Right lobe of liver (tissue), 4 donors: ENCODE results near the gene PFN3.

ENCODE experiments used
- POLR2A ChIP-seq: fragments of 450-650 bp; IDR thresholded peaks from one replicate; pipeline ENCODE4 v1.6.1; 2017; ENCODE audit warnings: antibody characterized with exemption, mild to moderate bottlenecking
- TF ChIP-seq, protein P1 (sequence below), 4 donors: fragments of 200-600 bp in 3 of 4; fragments of 450-650 bp in 1 of 4; IDR thresholded peaks; one replicate each; pipeline versions ENCODE4 v1.5.1 to v1.8.0; 2016 to 2022; ENCODE audit warnings: antibody characterized with exemption in 4 of 4, mild to moderate bottlenecking in 2 of 4
- donor health status: DM: no; HTN: no; CAD: no.
- donor health status: DM: no; HTN: no; CAD: no.
- donor health status: DM: no; HTN: yes; CAD: no.

DNA sequence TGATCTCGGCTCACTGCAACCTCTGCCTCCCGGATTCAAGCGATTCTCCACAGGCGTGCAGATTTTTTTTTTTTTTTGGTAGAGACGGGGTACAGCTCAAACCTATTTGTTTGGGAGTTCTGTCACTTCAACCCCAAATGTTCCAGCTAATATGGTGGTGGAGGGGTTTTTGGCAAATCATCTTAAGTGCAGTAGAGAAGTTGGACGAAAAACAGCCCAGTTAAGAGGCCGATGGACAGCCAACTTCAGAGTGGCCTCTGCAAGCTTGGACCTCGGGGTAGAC, 45.4 kb upstream of the PFN3 start:
- TF ChIP-seq, protein P1, sequence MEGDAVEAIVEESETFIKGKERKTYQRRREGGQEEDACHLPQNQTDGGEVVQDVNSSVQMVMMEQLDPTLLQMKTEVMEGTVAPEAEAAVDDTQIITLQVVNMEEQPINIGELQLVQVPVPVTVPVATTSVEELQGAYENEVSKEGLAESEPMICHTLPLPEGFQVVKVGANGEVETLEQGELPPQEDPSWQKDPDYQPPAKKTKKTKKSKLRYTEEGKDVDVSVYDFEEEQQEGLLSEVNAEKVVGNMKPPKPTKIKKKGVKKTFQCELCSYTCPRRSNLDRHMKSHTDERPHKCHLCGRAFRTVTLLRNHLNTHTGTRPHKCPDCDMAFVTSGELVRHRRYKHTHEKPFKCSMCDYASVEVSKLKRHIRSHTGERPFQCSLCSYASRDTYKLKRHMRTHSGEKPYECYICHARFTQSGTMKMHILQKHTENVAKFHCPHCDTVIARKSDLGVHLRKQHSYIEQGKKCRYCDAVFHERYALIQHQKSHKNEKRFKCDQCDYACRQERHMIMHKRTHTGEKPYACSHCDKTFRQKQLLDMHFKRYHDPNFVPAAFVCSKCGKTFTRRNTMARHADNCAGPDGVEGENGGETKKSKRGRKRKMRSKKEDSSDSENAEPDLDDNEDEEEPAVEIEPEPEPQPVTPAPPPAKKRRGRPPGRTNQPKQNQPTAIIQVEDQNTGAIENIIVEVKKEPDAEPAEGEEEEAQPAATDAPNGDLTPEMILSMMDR (IDR thresholded peaks at IDR 0.05): no peak
- TF ChIP-seq POLR2A: no peak
